ENCODE data around the gene DUSP10. TPM values are rescaled to one million over a fixed set of nuclear protein-coding genes. Genes with fewer than 3 reads are reported as not detected.

Gene DUSP10
- total RNA-seq, result 8.7 and 10.1 TPM in 2 replicates

DNA sequence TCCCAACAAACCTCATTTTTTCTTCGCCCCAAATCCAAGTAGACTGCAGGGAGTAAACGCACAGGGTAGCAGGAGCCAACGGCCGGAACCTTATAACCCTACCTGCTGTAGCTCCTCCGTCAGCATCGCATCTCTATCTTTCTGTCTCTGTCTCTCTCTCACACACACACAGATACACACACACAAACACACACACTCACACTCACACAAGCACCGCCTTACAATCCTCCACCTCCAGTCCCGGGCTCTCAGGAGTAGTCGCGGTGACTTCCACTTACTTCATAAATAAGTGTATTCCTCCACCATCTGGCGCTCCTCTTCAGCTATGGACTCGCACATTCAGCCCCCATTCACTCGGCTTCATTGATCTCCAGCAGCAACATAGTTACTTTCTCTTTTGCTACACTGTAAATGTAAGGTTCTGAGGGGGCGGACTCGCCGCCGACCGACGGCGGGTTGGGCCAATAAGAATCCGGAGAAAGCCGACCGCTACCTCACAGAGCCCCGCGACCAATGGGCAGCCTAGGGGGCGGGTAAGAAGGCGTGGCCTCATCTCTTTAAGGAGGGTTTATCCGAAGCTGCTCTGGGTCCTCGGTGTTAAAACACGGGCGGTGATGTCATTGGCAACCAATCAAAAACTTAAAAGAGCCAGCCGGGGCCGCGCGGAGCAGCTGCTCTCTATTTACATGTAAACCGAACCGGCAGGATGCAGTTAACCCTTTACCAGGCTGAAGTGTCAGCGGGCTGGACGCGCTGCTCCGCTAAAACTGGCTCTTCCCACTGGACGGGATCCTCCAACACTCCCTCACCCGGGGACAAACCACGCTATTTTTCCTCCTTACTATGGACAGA, at the start of gene DUSP10:
Gene DUSP10, minus strand, starts transcription at position 387 of the 852 bp plus-strand sequence. CDS start 2,345 bp downstream, outside the sequence.

